Left kidney (tissue), 2 donors: Measurements from ENCODE around the gene DOC2A. TPM values are rescaled to one million over a fixed set of nuclear protein-coding genes. Genes with fewer than 3 reads are reported as not detected.

ENCODE experiments used
- DNase-seq: peaks from one replicate; pipeline ENCODE4 v3.0.0-alpha.2; 2013
- polyA plus RNA-seq: library from polyadenylated mRNA; unstranded; fragments of 120-200 nt; gene quantifications from one replicate; pipeline ENCODE4 v1.2.1, GENCODE V29; 2013; ENCODE audit not compliant: insufficient read length

Gene DOC2A
- polyA plus RNA-seq, 1 donor: 3.0 TPM

DNA sequence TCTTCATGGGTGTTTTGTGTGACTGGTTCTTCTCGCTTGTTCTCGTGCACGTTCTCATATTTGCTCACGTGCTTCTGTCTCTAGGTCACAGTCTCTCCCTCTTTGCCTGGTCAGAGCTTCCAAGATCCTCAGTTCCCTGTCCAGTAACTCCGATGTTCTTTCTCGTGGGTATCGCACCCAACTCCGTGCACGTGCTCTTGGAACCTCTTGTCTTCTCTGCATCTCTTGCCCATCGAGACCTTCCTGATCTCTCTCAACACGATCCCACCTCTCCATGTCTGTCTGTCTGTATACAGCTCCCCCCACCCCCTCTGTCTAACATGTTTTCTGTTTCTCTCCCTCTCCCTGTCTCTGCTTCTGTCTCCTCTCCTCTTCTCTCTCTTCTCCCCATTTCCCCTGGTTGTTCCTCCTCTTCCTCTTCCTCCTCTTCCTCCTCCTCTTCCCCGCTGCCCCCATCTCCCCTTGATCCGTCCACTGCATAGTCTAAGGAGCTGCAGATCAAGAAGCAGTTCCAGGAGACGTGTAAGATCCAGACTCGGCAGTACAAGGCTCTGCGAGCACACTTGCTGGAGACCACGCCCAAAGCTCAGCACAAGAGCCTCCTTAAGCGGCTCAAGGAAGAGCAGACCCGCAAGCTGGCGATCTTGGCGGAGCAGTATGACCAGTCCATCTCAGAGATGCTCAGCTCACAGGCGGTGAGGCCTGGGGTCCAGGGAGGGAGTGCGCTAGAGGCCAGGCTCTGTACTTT lies 21.5 kb downstream of the DOC2A start:
- DNase-seq: no peak

DNA sequence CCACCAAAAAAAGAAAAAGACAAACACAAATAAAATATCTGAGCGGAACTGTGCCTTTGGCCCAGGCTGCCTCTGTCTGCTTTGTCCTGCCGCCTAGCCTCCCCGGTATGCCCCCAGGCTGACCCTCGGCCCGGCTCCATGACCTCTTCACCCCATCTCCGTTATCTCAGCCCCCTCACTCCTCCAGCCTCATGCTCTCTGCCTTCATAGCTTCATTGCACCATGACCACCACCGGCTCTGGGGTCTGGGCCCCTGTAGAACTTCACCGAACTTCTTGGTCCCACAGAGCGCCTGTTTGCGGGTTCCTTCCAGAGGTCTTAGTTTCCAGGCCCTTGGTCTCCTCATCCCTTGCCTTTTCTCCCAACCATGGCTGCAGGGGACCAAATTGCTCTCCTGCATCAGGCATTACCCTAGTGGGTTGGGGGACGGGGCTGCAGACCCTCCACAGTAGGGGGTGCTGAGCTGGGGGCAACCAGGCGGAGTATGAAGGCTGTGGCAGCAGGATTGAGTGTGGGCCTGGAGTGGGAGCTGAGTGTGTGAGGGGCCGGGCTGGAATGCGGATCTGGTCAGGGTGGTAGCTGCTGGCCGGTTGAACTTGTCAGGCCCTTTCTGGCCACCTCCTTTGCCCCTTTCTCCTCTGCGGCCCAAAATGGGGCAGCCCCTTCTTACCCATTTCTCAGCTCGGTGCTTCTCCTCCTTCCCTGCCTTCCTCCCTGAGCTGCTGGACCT lies 22.3 kb downstream of the DOC2A start:
- DNase-seq: no peak

GRCh38 chr16:29987371-29988085 lies 23.3 kb downstream of the DOC2A start:
- no peak for DNase-seq

DNA sequence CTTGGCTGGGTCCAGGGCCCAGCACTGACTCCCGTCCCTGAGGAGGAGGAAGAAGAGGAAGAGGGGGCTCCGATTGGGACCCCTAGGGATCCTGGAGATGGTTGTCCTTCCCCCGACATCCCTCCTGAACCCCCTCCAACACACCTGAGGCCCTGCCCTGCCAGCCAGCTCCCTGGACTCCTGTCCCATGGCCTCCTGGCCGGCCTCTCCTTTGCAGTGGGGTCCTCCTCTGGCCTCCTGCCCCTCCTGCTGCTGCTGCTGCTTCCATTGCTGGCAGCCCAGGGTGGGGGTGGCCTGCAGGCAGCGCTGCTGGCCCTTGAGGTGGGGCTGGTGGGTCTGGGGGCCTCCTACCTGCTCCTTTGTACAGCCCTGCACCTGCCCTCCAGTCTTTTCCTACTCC lies 23.9 kb downstream of the DOC2A start:
- DNase-seq: no peak

GRCh38 chr16:29986231-29986630 lies 24.6 kb downstream of the DOC2A start:
- DNase-seq: no peak

DNA sequence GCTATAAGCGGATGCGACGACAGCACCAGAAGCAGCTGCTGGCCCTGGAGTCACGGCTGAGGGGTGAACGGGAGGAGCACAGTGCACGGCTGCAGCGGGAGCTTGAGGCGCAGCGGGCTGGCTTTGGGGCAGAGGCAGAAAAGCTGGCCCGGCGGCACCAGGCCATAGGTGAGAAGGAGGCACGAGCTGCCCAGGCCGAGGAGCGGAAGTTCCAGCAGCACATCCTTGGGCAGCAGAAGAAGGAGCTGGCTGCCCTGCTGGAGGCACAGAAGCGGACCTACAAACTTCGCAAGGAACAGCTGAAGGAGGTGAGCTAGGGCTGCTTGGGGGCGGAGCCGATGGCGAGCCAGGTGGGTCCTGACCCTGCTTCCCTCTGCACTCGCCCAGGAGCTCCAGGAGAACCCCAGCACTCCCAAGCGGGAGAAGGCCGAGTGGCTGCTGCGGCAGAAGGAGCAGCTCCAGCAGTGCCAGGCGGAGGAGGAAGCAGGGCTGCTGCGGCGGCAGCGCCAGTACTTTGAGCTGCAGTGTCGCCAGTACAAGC lies 25.5 kb downstream of the DOC2A start:
- DNase-seq: no peak

GRCh38 chr16:29984764-29985147 lies 26.1 kb downstream of the DOC2A start:
- no peak for DNase-seq

GRCh38 chr16:29984137-29984763 lies 26.6 kb downstream of the DOC2A start:
- DNase-seq: no peak

GRCh38 chr16:29983420-29984136 lies 27.2 kb downstream of the DOC2A start:
- no peak for DNase-seq

DNA sequence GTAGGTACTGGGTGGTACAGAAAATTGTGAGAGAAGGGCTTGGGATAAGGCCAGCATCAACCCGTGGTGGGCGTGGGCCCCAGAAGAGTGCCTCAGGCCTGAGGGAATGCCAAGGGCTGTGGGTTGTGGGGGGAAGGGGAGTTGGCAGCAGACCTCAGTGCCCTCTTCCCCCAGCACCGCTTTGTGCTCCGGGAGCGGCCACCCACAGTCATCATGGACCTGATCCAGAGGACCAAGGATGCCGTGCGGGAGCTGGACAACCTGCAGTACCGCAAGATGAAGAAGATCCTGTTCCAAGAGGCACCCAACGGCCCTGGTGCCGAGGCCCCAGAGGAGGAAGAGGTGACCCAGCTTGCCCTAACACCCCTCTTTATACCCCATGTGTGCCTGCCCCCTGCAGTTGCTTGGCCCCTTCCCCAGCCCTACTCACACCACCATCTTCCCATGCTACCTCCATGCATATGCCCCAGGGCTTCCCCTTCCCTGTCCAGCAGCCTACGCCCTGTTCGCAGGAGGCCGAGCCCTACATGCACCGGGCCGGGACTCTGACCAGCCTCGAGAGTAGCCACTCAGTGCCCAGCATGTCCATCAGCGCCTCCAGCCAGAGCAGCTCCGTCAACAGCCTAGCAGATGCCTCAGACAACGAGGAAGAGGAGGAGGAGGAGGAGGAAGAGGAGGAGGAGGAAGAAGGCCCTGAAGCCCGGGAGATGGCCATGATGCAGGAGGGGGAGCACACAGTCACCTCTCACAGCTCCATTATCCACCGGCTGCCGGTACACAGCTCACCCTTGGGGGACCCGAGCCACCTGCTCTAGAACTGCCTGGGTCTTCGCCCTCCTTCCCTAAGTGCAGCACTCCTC lies 28.0 kb downstream of the DOC2A start:
- no peak for DNase-seq

DNA sequence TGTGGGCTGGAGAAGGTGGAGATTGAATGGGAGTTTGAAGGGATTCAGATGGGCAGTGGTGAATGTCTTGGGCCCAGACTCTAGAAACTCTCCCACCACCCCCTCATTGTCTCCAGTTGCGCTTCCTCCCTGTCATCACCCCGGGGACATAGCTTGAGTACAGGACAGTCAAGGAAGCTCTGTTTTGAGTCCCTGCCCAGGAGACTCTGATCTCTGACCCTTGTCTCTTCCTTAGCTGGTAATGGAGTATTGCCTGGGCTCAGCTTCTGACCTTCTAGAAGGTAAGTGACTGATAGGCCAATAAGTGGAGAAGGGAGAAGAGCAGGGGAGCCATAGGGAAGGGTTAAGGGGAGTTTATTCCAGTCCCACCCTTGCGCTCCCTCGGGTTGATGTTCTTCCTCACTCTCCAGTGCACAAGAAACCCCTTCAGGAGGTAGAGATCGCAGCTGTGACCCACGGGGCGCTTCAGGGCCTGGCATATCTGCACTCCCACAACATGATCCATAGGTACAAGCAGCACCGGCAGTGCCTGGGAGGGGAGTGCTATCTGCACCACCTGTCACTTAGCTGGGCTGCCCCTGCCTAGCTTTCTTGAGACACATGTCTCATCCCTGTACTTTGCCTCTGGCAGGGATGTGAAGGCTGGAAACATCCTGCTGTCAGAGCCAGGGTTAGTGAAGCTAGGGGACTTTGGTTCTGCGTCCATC lies 32.1 kb downstream of the DOC2A start:
- no peak for DNase-seq

DNA sequence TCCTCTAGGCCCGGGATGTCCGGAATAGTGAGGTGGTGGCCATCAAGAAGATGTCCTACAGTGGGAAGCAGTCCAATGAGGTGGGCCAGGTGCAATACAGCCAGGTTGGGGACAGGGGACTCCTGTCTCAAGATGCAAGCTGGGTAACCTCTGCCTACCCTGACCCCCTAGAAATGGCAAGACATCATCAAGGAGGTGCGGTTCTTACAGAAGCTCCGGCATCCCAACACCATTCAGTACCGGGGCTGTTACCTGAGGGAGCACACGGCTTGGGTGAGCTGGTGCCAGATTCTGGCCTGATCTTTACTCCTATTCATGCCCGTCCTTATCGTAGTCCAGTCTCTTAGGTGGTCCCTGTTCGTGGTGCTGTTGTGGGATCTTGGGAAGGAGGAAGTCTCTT lies 32.7 kb downstream of the DOC2A start:
- no peak for DNase-seq

- no peak for DNase-seq
Observed at GRCh38 chr16:29977063-29977825, 33.6 kb downstream of the DOC2A start.

- DNase-seq: no peak
Observed at GRCh38 chr16:29975811-29976511, 34.9 kb downstream of the DOC2A start.

- no peak for DNase-seq
Observed at GRCh38 chr16:29975134-29975538, 35.7 kb downstream of the DOC2A start.

DNA sequence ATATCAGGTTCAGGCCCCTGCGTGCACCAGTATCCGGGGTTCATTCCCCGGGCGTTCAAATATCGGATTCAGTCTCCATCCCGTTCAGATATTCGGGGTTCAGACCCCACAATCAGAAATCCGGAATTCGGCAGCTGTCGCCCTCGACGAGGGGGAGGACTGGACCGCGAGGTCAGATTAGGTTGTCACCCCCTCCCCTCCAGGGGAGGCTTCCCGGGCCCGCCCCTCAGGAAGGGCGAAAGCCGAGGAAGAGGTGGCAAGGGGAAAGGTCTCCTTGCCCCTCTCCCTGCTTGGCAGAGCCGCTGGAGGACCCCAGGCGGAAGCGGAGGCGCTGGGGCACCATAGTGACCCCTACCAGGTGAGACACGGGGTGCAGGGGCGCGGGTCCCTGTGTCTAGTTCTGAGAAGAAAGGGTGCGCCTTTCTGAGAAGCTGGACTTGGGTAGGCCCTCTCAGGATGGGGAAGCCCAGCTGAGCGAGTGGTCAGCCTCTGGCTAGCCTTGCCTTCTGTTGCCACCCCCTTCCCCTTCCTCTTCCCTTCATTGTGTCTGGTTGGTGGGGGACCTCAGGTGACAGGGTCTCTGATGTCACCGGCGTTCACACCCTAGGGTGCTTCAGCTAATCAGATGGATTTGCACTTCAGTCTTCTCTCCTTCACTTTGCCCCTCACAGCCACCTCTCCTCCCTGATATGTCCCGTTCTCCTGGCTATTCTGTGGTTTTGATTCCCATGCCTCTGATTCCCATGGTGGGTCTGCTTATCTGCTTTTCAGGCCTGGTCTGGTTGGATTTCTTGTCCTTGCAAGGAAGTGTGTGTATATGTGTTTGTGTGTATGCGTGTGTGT lies 36.3 kb downstream of the DOC2A start:
- DNase-seq: no peak
